ENCODE results near the gene TYW3. TPM values are rescaled to one million over a fixed set of nuclear protein-coding genes. Genes with fewer than 3 reads are reported as not detected.

TYW3 gene
- total RNA-seq (8.5 and 10.9 TPM in 2 replicates), polyA plus RNA-seq (22.0 and 22.9 TPM in 2 replicates)

GRCh38 chr1:74732960-74733603, at the start of gene TYW3, which contains the start of gene CRYZ:
TYW3 (plus strand) TSS chr1:74733152; CDS start chr1:74733245, 93 bp downstream.
CRYZ (minus strand) TSS chr1:74733050; CDS start chr1:74724821, 8,229 bp downstream.
- peak; percentile 94 to 96 for DNase-seq (ENCODE audit: low read depth in 1 of 2, low spot score in 1 of 2)
- no peaks in the 10 kb centered on the region for H3K9me3 ChIP-seq (ENCODE audit: low read depth)
- peak within 1 kb of the TSS; percentile 92 for H3K27ac ChIP-seq

GRCh38 chr1:74683656-74684055, 49.3 kb upstream of the TYW3 start:
- no peaks in the 10 kb centered on the region for H3K36me3 ChIP-seq
- no peak overlapping the region for H3K27ac ChIP-seq
- no peaks in the 10 kb centered on the region for H3K27me3 ChIP-seq
- no peak for DNase-seq (ENCODE audit: low read depth in 1 of 2, low spot score in 1 of 2)
- H3K4me1 ChIP-seq (ENCODE audit: low read depth), result no peaks in the 10 kb centered on the region
- H3K9me3 ChIP-seq (ENCODE audit: low read depth), result no peaks in the 10 kb centered on the region
- no peak for TF ChIP-seq CTCF (IDR thresholded peaks at IDR 0.05; ENCODE audit: low read depth, low read length)
- no peak overlapping the region for H3K4me3 ChIP-seq

More at GRCh38 chr1:74732960-74733603, at the start of gene TYW3, which contains the start of gene CRYZ:
- Histone ChIP-seq H3K4me3 (peak within 1 kb of the TSS; percentile 86), H3K27me3 (no peaks in the 10 kb centered on the region), H3K36me3 (peaks cover 11% of the 10 kb centered on the region), H3K4me1 (ENCODE audit: low read depth) (peaks cover 21% of the 10 kb centered on the region)
- no peak for TF ChIP-seq CTCF (IDR thresholded peaks at IDR 0.05; ENCODE audit: low read depth, low read length)

- Histone ChIP-seq H3K36me3 (no peaks in the 10 kb centered on the region), H3K4me3 (no peak overlapping the region), H3K4me1 (ENCODE audit: low read depth) (no peaks in the 10 kb centered on the region), H3K9me3 (ENCODE audit: low read depth) (no peaks in the 10 kb centered on the region), H3K27me3 (no peaks in the 10 kb centered on the region), H3K27ac (no peak overlapping the region)
- no peak for TF ChIP-seq CTCF (IDR thresholded peaks at IDR 0.05; ENCODE audit: low read depth, low read length)
- no peak for DNase-seq (ENCODE audit: low read depth in 1 of 2, low spot score in 1 of 2)
Observed at GRCh38 chr1:74684301-74684700, 48.7 kb upstream of the TYW3 start.

GRCh38 chr1:74686928-74687327, 46.0 kb upstream of the TYW3 start:
- Histone ChIP-seq H3K4me1 (ENCODE audit: low read depth) (peaks cover 11% of the 10 kb centered on the region), H3K36me3 (no peaks in the 10 kb centered on the region), H3K27me3 (no peaks in the 10 kb centered on the region), H3K9me3 (ENCODE audit: low read depth) (no peaks in the 10 kb centered on the region), H3K4me3 (no peak overlapping the region), H3K27ac (no peak overlapping the region)
- DNase-seq (ENCODE audit: low read depth in 1 of 2, low spot score in 1 of 2), result no peak
- TF ChIP-seq CTCF (IDR thresholded peaks at IDR 0.05; ENCODE audit: low read depth, low read length), result no peak

GRCh38 chr1:74689621-74690363, 43.2 kb upstream of the TYW3 start:
- H3K27me3 ChIP-seq, result no peaks in the 10 kb centered on the region

More at GRCh38 chr1:74689621-74690363, 43.2 kb upstream of the TYW3 start:
- peak; percentile 74 to 77 for DNase-seq (ENCODE audit: low read depth in 1 of 2, low spot score in 1 of 2)
- Histone ChIP-seq H3K4me1 (ENCODE audit: low read depth) (peaks cover 20% of the 10 kb centered on the region), H3K27ac (no peak overlapping the region), H3K36me3 (no peaks in the 10 kb centered on the region), H3K4me3 (no peak overlapping the region), H3K9me3 (ENCODE audit: low read depth) (no peaks in the 10 kb centered on the region)
- peak; percentile 80 for TF ChIP-seq CTCF (IDR thresholded peaks at IDR 0.05; ENCODE audit: low read depth, low read length)
